Measurements from ENCODE around the gene COLQ. TPM values are rescaled to one million over a fixed set of nuclear protein-coding genes. Genes with fewer than 3 reads are reported as not detected.

COLQ gene
- total RNA-seq, 1 experiment from 2014 or later, result 1.9 TPM

DNA sequence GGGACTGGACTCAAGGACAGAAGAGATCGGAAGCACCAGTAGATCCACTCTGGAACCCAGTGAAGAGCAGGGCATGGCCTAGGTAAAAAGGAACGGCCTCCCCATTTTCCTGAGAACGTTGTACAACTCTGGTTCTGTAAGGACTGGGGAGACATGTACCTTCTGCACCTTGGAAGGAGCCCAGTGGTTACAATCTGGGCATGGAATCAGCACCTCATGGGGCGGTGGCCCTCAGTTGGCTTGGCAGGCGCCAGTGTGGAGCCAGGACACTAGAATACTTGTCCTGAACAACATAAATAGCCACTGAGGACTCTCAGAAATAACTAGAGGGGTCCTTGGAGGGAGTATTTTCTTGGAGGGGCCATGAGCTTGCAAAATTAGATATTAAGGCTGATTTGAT, 68.5 kb downstream of the COLQ start:
- Histone ChIP-seq H3K79me2 (ENCODE audit: insufficient read depth, low read length) (no peaks in the 10 kb centered on the region), H3K9me2 (ENCODE audit: insufficient read depth) (no peaks in the 10 kb centered on the region), H3K4me2 (ENCODE audit: low read length) (no peak overlapping the region), H3K4me1 (ENCODE audit: control insufficient read depth in 1 of 2, insufficient read depth in 2 of 2, low read length in 2 of 2) (no peaks in the 10 kb centered on the region; a peak in 1 of 4 replicates), H2AFZ (ENCODE audit: low read depth, low read length, poor library complexity, severe bottlenecking) (no peak overlapping the region), H3K27ac (ENCODE audit: low read depth, low read length) (no peak overlapping the region), H4K20me1 (ENCODE audit: insufficient read depth) (no peaks in the 10 kb centered on the region), H3K9ac (ENCODE audit: low read length) (no peak overlapping the region), H3K36me3 (ENCODE audit: control insufficient read depth in 1 of 2, insufficient read depth in 2 of 2, low read length in 2 of 2) (no peaks in the 10 kb centered on the region), H3K9me3 (ENCODE audit: control insufficient read depth in 1 of 2, insufficient read depth in 1 of 2, low read depth in 1 of 2, low read length in 2 of 2) (no peaks in the 10 kb centered on the region), H3K27me3 (ENCODE audit: insufficient read depth, low read length) (no peaks in the 10 kb centered on the region), H3K4me3 (replicated peaks in 1 of 2; ENCODE audit: low read depth in 1 of 2, low read length in 2 of 2) (no peak overlapping the region)
- no peak for ATAC-seq
- POLR2A ChIA-PET, result no interaction called here
- intact Hi-C loops (cut with micrococcal nuclease), result no loop called here
- DNase-seq (ENCODE audit: low read depth, low spot score), result no peak
- TF ChIP-seq CBX3 (IDR thresholded peaks at IDR 0.05; ENCODE audit: low read depth) (no peak), SRF (IDR thresholded peaks at IDR 0.05; ENCODE audit: low read depth) (no peak), SP1 (IDR thresholded peaks at IDR 0.05; ENCODE audit: low read depth) (no peak), YY1 (IDR thresholded peaks at IDR 0.05; ENCODE audit: extremely low read depth, insufficient replicate concordance, low read depth, low read length) (no peak), EZH2phosphoT487 (IDR thresholded peaks at IDR 0.05; ENCODE audit: borderline replicate concordance) (no peak), EGR1 (IDR thresholded peaks at IDR 0.05; ENCODE audit: low read depth) (no peak), ELF1 (IDR thresholded peaks at IDR 0.05; ENCODE audit: borderline replicate concordance, low read depth) (no peak), EZH2 (IDR thresholded peaks at IDR 0.05) (no peak), POLR2AphosphoS5 (IDR thresholded peaks at IDR 0.05; ENCODE audit: low read depth, low read length) (no peak)
- TF ChIP-seq, protein P1, sequence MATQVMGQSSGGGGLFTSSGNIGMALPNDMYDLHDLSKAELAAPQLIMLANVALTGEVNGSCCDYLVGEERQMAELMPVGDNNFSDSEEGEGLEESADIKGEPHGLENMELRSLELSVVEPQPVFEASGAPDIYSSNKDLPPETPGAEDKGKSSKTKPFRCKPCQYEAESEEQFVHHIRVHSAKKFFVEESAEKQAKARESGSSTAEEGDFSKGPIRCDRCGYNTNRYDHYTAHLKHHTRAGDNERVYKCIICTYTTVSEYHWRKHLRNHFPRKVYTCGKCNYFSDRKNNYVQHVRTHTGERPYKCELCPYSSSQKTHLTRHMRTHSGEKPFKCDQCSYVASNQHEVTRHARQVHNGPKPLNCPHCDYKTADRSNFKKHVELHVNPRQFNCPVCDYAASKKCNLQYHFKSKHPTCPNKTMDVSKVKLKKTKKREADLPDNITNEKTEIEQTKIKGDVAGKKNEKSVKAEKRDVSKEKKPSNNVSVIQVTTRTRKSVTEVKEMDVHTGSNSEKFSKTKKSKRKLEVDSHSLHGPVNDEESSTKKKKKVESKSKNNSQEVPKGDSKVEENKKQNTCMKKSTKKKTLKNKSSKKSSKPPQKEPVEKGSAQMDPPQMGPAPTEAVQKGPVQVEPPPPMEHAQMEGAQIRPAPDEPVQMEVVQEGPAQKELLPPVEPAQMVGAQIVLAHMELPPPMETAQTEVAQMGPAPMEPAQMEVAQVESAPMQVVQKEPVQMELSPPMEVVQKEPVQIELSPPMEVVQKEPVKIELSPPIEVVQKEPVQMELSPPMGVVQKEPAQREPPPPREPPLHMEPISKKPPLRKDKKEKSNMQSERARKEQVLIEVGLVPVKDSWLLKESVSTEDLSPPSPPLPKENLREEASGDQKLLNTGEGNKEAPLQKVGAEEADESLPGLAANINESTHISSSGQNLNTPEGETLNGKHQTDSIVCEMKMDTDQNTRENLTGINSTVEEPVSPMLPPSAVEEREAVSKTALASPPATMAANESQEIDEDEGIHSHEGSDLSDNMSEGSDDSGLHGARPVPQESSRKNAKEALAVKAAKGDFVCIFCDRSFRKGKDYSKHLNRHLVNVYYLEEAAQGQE (IDR thresholded peaks at IDR 0.05; ENCODE audit: low read depth), result no peak
- TF ChIP-seq, protein P2, sequence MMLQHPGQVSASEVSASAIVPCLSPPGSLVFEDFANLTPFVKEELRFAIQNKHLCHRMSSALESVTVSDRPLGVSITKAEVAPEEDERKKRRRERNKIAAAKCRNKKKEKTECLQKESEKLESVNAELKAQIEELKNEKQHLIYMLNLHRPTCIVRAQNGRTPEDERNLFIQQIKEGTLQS (IDR thresholded peaks at IDR 0.05), result no peak
- RAD21 ChIA-PET (ENCODE audit: low non-redundant PET in 1 of 2, low total read pairs in 2 of 2, uncharacterized antibody in 2 of 2, unreplicated experiment in 2 of 2), result no interaction called here
- CTCF ChIA-PET, result no interaction called here
- no TSS peak for BruUV-seq (replicated peaks)
